Measurements from ENCODE around the gene EAF1.

EAF1 gene

DNA sequence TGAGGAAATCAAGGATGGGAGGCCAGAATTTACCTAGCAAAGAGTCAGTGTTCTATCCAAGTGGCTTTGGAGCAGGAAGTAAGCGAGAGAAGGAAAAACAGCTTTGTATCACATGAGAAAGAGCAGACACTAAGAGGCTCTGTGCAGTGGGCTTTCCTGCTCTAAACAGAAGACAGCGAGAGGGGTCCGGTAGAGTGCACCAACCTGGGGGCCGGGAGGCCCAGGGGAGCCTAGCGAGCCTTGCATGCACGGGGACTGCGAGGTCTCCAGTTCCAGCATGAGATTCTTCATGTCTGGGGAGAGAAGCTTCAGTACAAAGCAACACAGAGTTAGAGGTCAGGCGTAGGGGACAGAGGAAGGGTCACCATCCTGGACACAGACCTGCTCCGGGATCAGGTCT lies 60.6 kb downstream of the EAF1 start:
- DNase-seq = no peak

DNA sequence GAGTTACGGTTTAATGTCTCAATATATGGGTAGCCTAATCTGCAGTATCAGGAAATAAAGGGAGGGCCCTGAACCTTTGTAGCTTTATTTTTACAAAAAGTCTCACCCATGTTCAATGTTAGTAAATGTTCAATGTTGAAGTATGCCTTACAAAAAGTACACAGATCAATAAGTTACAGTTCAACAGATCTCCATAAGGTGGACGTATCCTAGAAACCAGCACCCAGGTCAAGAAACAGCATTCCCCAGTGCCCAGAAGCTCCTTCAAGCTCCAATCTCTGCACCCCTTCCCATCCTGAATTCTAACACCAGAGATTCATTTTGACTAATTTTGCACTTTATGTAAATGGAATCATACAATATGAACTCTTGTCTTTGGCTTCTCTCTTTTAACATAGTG lies 62.8 kb downstream of the EAF1 start:
- no peak for DNase-seq

DNA sequence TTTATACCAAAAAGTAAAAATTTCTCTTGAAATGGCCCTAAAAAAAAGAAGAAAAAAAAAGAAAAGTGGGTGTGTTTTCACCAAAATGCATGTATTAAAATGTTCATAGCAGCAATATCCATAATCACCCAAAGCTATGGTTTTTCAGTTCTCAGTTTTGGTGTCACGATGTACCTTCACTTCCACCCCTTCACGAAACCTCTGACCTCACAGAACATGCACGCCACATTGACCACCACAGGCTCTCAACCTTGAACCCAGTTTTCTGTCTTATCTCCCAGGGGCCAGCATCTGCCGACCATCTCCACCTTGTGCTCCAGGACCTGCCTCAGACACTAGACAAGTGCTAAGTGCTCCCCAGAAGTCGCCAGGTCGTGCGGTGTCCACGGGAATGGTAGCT lies 63.7 kb downstream of the EAF1 start:
- DNase-seq = no peak

All from right forelimb (tissue), 1 donor.